HepG2 (cell line): ENCODE measurements around the gene ARFGAP2. TPM values are rescaled to one million over a fixed set of nuclear protein-coding genes. Genes with fewer than 3 reads are reported as not detected.

Experiments used
- EP300 ChIP-seq, 3 experiments: sonication (generic) in 1 of 3; formaldehyde crosslinking in 1 of 3; IDR thresholded peaks; 2 replicates each; pipeline versions ENCODE4 v1.5.1 to v1.6.1; 2011 to 2020; ENCODE audit warnings: low read depth in 2 of 3, low read length in 2 of 3, borderline replicate concordance in 1 of 3, improper control_type of control experiment in 1 of 3, mild to moderate bottlenecking in 1 of 3, missing genetic modification reagents in 1 of 3, moderate library complexity in 1 of 3
- RARA ChIP-seq: IDR thresholded peaks from 2 replicates; pipeline ENCODE4 v1.6.1; 2016; ENCODE audit warnings: missing genetic modification reagents, missing compliant biosample characterization
- THRA ChIP-seq: sonication (generic); formaldehyde crosslinking; IDR thresholded peaks from 2 replicates; pipeline ENCODE4 v1.4.0; 2020; ENCODE audit warnings: missing genetic modification reagents, borderline replicate concordance
- ZBTB40 ChIP-seq, 2 experiments: fragments of 450-650 bp in 1 of 2; sonication (generic) in 1 of 2; formaldehyde crosslinking in 1 of 2; IDR thresholded peaks; 2 replicates each; pipeline versions ENCODE4 v1.6.1 to v1.8.0; 2016 to 2022; ENCODE audit warnings: antibody characterized with exemption in 1 of 2, mild to moderate bottlenecking in 1 of 2, missing genetic modification reagents in 1 of 2
- ZNF333 ChIP-seq: sonication (generic); formaldehyde crosslinking; IDR thresholded peaks from 2 replicates; pipeline ENCODE4 v1.4.0; 2020; ENCODE audit warnings: mild to moderate bottlenecking, missing genetic modification reagents, borderline replicate concordance
- ZNF547 ChIP-seq: sonication (generic); formaldehyde crosslinking; IDR thresholded peaks from 2 replicates; pipeline ENCODE4 v1.5.1; 2020; ENCODE audit warnings: mild to moderate bottlenecking, missing genetic modification reagents
- ZNF770 ChIP-seq: sonication (generic); formaldehyde crosslinking; IDR thresholded peaks from 2 replicates; pipeline ENCODE4 v1.5.0; 2020; ENCODE audit warnings: mild to moderate bottlenecking, missing genetic modification reagents
- ZSCAN20 ChIP-seq: sonication (generic); formaldehyde crosslinking; IDR thresholded peaks from 2 replicates; pipeline ENCODE4 v1.4.0; 2020; ENCODE audit warnings: missing genetic modification reagents, mild to moderate bottlenecking, borderline replicate concordance
- ZSCAN21 ChIP-seq: sonication (generic); formaldehyde crosslinking; IDR thresholded peaks from 2 replicates; pipeline ENCODE4 v1.8.0; 2022; ENCODE audit warnings: mild to moderate bottlenecking, missing genetic modification reagents, moderate library complexity, borderline replicate concordance
- ZSCAN5A ChIP-seq: sonication (generic); formaldehyde crosslinking; IDR thresholded peaks from 2 replicates; pipeline ENCODE4 v1.8.0; 2022; ENCODE audit warnings: mild to moderate bottlenecking, missing genetic modification reagents, borderline replicate concordance
- polyA plus RNA-seq, 8 experiments: library from polyadenylated mRNA; depleted of rRNA in 3 of 8; stranded (reverse) in 7 of 8; unstranded in 1 of 8; fragments of >200 nt; fragmentation: Illumina TruSeq in 4 of 8; extraction: Trizol in 4 of 8; gene quantifications; 2 replicates each; pipeline versions ENCODE4 v1.2.1 to v1.2.3, GENCODE V29; 2011 to 2016; ENCODE audit warnings: low read depth in 4 of 8, missing spikeins in 1 of 8, mixed read lengths in 1 of 8; ENCODE audit not compliant: insufficient read depth in 1 of 8
- total RNA-seq, 5 experiments: library from RNA; depleted of rRNA; stranded (reverse); fragments of >200 nt; fragmentation: Illumina TruSeq; extraction: Trizol; gene quantifications; 2 replicates each; pipeline ENCODE4 v1.2.3, GENCODE V29; 2016; ENCODE audit warnings: low read depth in 1 of 5

The ARFGAP2 gene
- total and polyA plus RNA-seq, 2 of the 13 experiments (the other 11 are each of a cell fraction or from before 2014, with no cell fraction given), result 32.3 to 75.3 TPM

GRCh38 chr11:47184711-47185304, 8.1 kb upstream of the ARFGAP2 start (continued):
- TF ChIP-seq ZBTB40 (IDR thresholded peaks at IDR 0.05) (no peak), ZBTB40 (CRISPR knock-in tag; IDR thresholded peaks at IDR 0.05) (peak; percentile 58), ZNF333 (CRISPR knock-in tag) (peak; percentile 35; the same call in 1 of the 2 replicates), ZSCAN20 (CRISPR knock-in tag) (0 out of 2 replicates have a peak, but pooled peaks have one; percentile 25), ZSCAN5A (0 out of 2 replicates have a peak, but pooled peaks have one; percentile 4), THRA (CRISPR knock-in tag) (no peak; the same call in 1 of the 2 replicates), RARA (peak; percentile 96), ZNF770 (CRISPR knock-in tag) (peak; percentile 53; the same call in 1 of the 2 replicates), ZNF547 (0 out of 2 replicates have a peak, but pooled peaks have one; percentile 23), ZSCAN21 (peak; percentile 51; the same call in 1 of the 2 replicates), EP300 (IDR thresholded peaks at IDR 0.05; ENCODE audit: low read depth in 2 of 2, low read length in 2 of 2) (peak in 1 of 2 experiments; percentile 83; a peak in 2 of 4 replicates), EP300 (CRISPR knock-in tag; IDR thresholded peaks at IDR 0.05; ENCODE audit: borderline replicate concordance) (no peak)
